HepG2 (cell line): Measurements from ENCODE around the gene DENND4B.

Source experiments
- CHCHD3 ChIP-seq: sonication (generic); formaldehyde crosslinking; IDR thresholded peaks from 2 replicates; pipeline ENCODE4 v1.8.0; 2022; ENCODE audit warnings: mild to moderate bottlenecking, missing genetic modification reagents, moderate library complexity
- EZH2 ChIP-seq: conservative IDR thresholded peaks from 2 replicates; pipeline ENCODE4 v1.6.1; 2012; ENCODE audit warnings: mild to moderate bottlenecking, low read depth, low read length, moderate library complexity

DNA sequence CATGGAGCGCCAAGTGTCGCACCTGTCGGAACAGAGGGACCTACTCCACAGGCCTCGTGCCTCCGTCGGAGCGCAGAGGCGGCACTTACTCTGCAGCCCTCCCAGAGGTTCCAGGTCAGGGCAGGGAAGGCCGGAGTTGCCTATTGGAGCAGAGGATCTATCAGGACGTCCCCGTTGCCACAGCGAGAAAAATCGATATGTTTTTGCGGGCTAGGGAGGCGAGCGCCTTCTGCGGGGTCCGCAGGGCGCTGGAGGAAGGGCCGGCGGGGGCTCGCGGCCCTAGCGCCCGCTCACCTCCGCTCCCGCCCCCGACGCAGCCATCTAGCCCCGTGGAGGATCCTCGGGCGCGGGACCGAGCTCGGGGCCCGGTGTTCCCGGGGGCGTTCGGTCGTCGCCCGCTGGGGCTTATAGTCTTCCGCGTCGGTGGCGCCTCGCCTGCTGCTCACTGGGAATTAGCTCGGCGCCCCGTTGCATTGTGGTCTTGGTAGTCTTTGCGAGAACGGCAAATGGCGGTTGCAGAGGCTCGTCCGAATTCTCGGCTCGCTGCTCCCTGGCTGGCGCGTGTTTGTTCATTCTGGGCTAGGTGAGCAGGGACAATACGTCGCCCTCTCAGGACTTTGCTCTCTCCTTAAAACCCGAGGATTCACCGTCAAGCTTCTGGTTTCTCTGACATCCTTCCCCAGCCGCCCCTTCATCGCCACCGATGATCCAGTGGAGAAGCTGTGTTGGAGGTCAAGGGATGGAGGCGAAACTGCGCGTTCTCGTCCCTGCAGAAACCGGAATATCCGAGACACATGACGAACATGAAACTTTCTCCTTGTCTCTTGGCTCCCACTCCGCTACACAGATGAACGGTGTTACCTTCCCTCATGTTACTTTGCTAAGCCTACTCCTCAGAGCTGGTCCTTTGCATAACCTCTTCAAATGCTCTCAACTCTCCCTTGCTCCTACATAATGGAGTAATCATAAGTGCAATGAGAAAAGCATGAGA, 31.0 kb upstream of the DENND4B start, which contains the start of gene JTB:
- TF ChIP-seq CHCHD3 (CRISPR knock-in tag), result peak; percentile 95
- TF ChIP-seq EZH2, result no peak
